Activated CD4-positive, CD25-positive, alpha-beta regulatory T cell treated with anti-CD3 and anti-CD28 coated beads, Interleukin-2, amount 50 U/mL, for 24 hours (primary cell): ENCODE results near the gene PYGO1.
"Not testable (repeated sequence)": the region's sequence is repeated elsewhere in the genome, so short reads cannot be mapped to it uniquely, and the experiment has no call there.

Source experiments
- ATAC-seq, 2 donors: fragments of 150-1000 bp; cut with Tn5 transposase; one replicate each; pipeline ENCODE4 v1.10.0; 2021; ENCODE audit warnings: mild to moderate bottlenecking in 1 of 2, moderate library complexity in 1 of 2

PYGO1 gene

DNA sequence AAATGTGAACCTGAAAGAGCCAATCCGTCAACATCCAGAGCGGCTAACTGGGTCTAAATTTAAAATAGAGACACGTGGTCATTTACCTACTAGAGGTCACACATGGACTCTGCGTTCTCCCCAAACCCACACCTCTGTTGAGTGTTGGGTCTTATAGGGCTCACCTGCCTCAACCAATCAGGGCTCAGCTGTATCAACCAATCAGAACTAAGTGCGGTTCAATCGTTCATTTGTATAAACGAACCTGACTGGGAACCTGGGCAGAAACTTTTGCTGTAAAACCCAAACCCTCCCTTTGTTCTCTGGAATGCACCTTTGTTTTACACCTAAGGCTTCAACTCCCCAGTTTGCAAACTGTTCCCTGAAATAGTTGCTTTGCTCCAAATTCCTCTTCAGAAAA, 89.0 kb downstream of the PYGO1 start:
- no peak for ATAC-seq

DNA sequence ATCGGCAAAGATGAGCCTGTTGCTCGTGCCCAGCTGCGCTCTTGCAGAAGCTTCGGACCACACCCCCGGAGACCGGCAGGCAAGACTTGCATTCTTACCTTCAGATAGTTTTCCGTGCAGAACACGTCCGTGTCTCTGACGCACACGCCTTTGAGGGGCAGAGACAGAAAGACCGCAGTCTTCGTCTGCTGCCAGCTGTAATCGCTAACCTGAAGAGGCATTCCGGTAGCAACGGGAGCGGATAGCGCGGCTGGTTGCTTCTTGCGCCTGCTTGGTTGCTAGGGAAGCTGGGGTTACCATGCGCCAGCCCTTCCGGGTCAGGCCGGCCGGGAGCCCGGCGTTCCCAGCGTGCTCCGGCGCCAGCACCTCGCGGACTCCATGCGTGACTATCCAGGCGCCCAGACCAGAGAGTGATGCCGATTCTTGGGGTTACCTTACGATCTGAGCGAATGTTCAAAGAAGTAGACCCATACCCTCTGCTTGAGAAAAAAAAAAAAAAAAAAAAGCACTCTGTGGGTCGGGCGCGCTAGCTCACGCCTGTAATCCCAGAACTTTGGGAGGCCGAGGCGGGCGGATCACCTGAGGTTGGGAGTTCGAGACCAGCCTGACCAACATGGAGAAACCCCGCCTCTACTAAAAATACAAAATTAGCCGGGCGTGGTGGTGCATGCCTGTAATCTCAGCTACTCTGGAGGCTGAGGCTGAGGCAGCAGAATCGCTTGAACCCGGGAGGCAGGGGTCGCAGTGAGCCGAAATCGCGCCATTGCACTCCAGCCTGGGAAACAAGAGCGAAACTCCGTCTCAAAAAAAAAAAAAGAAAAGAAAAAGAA, 89.8 kb downstream of the PYGO1 start:
- peak; percentile 94 to 95 for ATAC-seq

DNA sequence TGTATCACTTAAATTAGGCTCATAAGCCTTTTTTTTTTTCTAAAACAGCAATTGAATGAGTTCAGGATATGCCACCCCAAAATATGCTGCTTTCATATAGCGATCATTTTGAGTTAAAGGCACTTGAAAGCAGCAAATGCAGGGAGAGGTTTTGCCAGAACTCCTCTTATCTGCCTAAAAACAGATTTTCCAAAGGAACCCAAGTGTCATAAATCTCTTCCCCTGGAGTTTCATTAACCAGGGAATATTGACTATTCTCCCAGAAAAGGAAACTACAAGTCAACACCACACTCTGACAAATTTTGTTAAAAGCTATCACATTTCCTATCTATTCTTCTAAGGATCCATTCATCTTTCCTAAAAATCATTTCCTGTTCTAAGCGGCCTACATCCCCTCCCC, 91.4 kb downstream of the PYGO1 start:
- no peak for ATAC-seq

DNA sequence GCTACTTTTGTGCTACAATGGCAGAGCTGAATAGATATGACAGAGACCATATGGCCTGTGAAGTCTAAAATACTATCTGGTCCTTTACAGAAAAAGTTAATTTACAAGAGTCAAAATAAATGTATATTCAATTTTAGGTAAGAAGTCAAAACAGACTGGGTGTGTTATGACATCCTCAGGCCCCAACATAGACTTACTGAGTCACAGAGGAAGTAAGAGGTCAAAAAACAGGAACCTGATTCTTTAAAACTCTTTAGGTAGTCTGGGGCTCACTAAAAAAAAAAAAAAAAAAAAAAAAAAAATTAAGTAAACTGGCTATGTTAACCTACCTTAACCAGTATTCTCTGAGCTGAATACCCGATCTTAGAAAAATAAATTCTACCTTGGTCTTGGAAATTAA, 93.2 kb downstream of the PYGO1 start:
- ATAC-seq = peak; percentile 30 to 53

DNA sequence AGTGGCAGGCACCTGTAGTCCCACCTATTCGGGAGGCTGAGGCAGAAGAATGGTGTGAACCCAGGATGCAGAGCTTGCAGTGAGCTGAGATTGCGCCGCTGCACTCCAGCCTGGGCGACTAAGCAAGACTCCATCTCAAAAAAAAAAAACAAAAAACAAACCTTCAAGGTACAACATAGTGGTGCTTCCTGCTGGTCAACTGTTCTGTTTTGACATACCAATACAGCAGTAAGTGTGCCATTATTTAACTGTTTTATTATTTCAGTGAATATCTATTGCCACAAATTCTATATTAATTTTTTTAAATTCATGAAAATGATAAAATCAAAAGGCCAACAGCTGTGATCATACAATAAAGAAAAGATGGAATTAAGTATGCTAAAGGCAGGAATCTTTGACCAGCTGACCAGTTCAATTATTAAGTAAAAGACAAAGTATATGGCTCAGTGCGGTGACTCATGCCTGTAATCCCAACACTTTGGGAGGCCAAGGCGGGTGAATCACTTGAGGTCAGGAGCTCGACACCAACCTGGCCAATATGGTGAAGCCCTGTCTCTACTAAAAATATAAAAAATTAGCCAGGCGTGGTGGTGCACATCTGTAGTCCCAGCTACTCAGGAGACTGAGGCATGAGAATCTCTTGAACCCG, 99.1 kb downstream of the PYGO1 start:
- ATAC-seq = not testable (repeated sequence)
